ENCODE results near the gene KLHL3.

GRCh38 chr5:137618476-137618875, 117.4 kb downstream of the KLHL3 start:
- no peak for TF ChIP-seq CTCF (conservative IDR thresholded peaks at IDR 0.05; ENCODE audit: low read depth in 2 of 2)
- TF ChIP-seq POLR2AphosphoS5 (IDR thresholded peaks at IDR 0.05; ENCODE audit: low read depth), result no peak
- no peak for TF ChIP-seq CREB1 (CRISPR knock-in tag; IDR thresholded peaks at IDR 0.05; ENCODE audit: low read depth)
- no peak for TF ChIP-seq JUNB (IDR thresholded peaks at IDR 0.05; ENCODE audit: unreplicated experiment)
- TF ChIP-seq, protein P1, sequence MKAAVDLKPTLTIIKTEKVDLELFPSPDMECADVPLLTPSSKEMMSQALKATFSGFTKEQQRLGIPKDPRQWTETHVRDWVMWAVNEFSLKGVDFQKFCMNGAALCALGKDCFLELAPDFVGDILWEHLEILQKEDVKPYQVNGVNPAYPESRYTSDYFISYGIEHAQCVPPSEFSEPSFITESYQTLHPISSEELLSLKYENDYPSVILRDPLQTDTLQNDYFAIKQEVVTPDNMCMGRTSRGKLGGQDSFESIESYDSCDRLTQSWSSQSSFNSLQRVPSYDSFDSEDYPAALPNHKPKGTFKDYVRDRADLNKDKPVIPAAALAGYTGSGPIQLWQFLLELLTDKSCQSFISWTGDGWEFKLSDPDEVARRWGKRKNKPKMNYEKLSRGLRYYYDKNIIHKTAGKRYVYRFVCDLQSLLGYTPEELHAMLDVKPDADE (IDR thresholded peaks at IDR 0.05), result no peak

All from GM23338 (cell line).